ENCODE data around the gene ELAVL2.

GRCh38 chr9:23651051-23651450, 175.0 kb downstream of the ELAVL2 start:
- TF ChIP-seq TAF1 (IDR thresholded peaks at IDR 0.05; ENCODE audit: borderline replicate concordance, low read depth, low read length) (no peak), POLR2A (IDR thresholded peaks at IDR 0.05; ENCODE audit: low read depth, low read length) (no peak)
